HG03175 (cell line): ENCODE results near the gene MTRF1.
"Not testable (repeated sequence)": the region's sequence is repeated elsewhere in the genome, so short reads cannot be mapped to it uniquely, and the experiment has no call there.

ENCODE experiments used
- ATAC-seq: cut with Tn5 transposase; IDR thresholded peaks from one replicate; pipeline ENCODE4 v1.9.1; 2021; ENCODE audit warnings: mild to moderate bottlenecking, moderate library complexity; ENCODE audit not compliant: unreplicated experiment

The MTRF1 gene

DNA sequence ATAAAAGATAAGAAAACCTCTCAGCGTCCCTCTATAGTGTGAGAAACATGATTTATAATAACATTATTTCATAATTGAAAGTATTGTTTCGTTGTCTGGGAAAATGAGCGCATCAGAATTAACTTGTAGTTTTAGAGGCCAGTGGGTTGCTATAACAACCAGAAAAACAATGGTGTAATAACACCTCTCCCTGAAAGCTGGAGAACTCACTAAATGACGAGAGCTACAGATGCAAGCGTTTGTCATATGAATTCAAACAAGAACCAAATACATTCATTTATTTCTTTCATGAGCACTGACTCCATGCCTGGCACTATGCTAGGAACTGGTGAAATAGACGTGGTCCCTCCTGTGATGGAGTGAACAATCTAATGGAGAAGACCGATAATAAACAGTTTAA lies 85.3 kb downstream of the MTRF1 start:
- ATAC-seq, result no peak

DNA sequence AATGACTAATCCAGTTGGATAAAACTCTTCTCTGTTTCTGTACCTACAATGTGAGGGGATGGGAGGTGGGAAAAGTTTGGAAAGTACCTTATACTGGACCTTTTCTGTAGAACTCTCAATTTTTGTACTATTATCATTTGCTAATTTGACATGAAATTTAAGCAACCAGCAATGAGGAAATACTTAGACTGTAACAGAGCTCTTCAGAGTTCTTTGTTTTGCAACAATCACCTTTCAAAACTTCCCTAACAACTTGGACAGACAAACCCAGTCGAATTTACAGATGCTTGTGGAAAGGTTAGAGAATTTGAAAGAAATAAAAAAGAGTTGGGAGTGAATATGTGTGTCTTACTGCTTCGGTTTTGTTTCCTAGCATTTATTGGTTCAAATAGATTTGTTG lies 85.8 kb downstream of the MTRF1 start:
- ATAC-seq, result no peak

DNA sequence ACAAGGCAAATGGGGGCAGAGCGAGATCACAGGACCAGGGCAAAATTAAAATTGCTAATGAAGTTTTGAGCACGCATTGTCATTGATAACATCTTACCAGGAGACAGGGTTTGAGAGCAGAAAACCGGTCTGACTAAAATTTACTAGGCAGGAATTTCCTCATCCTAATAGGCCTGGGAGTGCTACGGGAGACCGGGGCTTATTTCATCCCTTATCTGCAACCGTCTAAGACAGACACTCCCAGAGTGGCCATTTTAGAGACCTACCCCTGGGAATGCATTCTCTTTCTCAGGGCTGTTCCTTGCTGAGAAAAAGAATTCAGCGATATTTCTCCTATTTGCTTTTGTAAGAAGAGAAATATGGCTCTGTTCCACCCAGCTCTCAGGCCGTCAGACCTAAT lies 87.8 kb downstream of the MTRF1 start:
- not testable (repeated sequence) for ATAC-seq
